ENCODE results near the gene TROAP. TPM values are rescaled to one million over a fixed set of nuclear protein-coding genes. Genes with fewer than 3 reads are reported as not detected.
"Not testable (repeated sequence)": the region's sequence is repeated elsewhere in the genome, so short reads cannot be mapped to it uniquely, and the experiment has no call there.

TROAP gene
- total RNA-seq, 4 donors from 2014 or later = 4.0 to 14.6 (median 5.9) TPM

GRCh38 chr12:49375406-49375805 lies 52.4 kb downstream of the TROAP start:
- 95% methylated on average over 1 of the region's 1 CpG for WGBS
- Histone ChIP-seq H3K9me3 (no peaks in the 10 kb centered on the region), H3K4me1 (no peaks in the 10 kb centered on the region), H3K36me3 (no peaks in the 10 kb centered on the region), H3K27me3 (no peaks in the 10 kb centered on the region), H3K27ac (no peak overlapping the region), H3K4me3 (no peak overlapping the region)
- DNase-seq (ENCODE audit: low spot score in 2 of 2) = no peak
- TF ChIP-seq POLR2A (IDR thresholded peaks at IDR 0.05) = no peak
- TF ChIP-seq POLR2AphosphoS5 (IDR thresholded peaks at IDR 0.05) = no peak
- no peak for TF ChIP-seq CTCF (IDR thresholded peaks at IDR 0.05)
- no peak for TF ChIP-seq EP300 (IDR thresholded peaks at IDR 0.05)

- DNase-seq (ENCODE audit: low spot score in 2 of 2) = no peak
- 77% methylated on average over 2 of the region's 2 CpGs for WGBS
- TF ChIP-seq EP300 (IDR thresholded peaks at IDR 0.05) (no peak), POLR2AphosphoS5 (IDR thresholded peaks at IDR 0.05) (no peak), CTCF (IDR thresholded peaks at IDR 0.05) (no peak), POLR2A (IDR thresholded peaks at IDR 0.05) (no peak)
Observed at GRCh38 chr12:49377386-49377785, 54.3 kb downstream of the TROAP start.

GRCh38 chr12:49380184-49380583 lies 57.1 kb downstream of the TROAP start:
- WGBS = 91% methylated on average over 9 of the region's 9 CpGs
- DNase-seq (ENCODE audit: low spot score in 2 of 2); H3K36me3 ChIP-seq; H3K27me3 ChIP-seq; H3K9me3 ChIP-seq; H3K4me1 ChIP-seq; H3K27ac ChIP-seq; H3K4me3 ChIP-seq: not testable (repeated sequence)

More at GRCh38 chr12:49377386-49377785, 54.3 kb downstream of the TROAP start:
- no peak overlapping the region for H3K4me3 ChIP-seq
- H3K36me3 ChIP-seq = no peaks in the 10 kb centered on the region
- H3K9me3 ChIP-seq = no peaks in the 10 kb centered on the region
- no peak overlapping the region for H3K27ac ChIP-seq
- H3K27me3 ChIP-seq = no peaks in the 10 kb centered on the region
- no peaks in the 10 kb centered on the region for H3K4me1 ChIP-seq

Other genes with a start within 250 kb of the TROAP start
- gene DHH, start 228.5 kb upstream of the TROAP start, total RNA-seq = under 1 TPM; 0.15 to 0.47 (median 0.42) TPM
- gene LMBR1L, start 212.4 kb upstream of the TROAP start, total RNA-seq = 100 to 1,000 TPM in 1 of 4 donors, 10 to 100 TPM in 3; 25.3 to 152 (median 62.3) TPM
- gene TUBA1B, start 191.9 kb upstream of the TROAP start, total RNA-seq = 100 to 1,000 TPM; 240 to 523 (median 441) TPM
- 100 to 1,000 TPM in 3 of 4 donors, 10 to 100 TPM in 1; 70.0 to 251 (median 181) TPM for gene TUBA1A, start 134.2 kb upstream of the TROAP start, total RNA-seq
- 100 to 1,000 TPM; 115 to 747 (median 609) TPM for gene TUBA1C, start 58.2 kb upstream of the TROAP start, total RNA-seq
- 1 to 10 TPM in 2 of 4 donors, not detected in 2; 1.1 to 1.5 TPM for gene PRPH, start 28.1 kb upstream of the TROAP start, total RNA-seq
- 1 to 10 TPM in 2 of 4 donors, under 1 TPM in 1, not detected in 1; 0.73 to 1.2 (median 1.1) TPM for gene C1QL4, start 13.9 kb downstream of the TROAP start, total RNA-seq
- gene DNAJC22, start 23.6 kb downstream of the TROAP start, total RNA-seq = 1 to 10 TPM in 2 of 4 donors, under 1 TPM in 2; 0.62 to 2.2 (median 1.1) TPM
- gene SPATS2, start 44.2 kb downstream of the TROAP start, total RNA-seq = 10 to 100 TPM; 22.7 to 42.6 (median 27.2) TPM
- 1 to 10 TPM in 1 of 4 donors, under 1 TPM in 3; 0.15 to 1.0 (median 0.43) TPM for gene KCNH3, start 215.8 kb downstream of the TROAP start, total RNA-seq
- gene MCRS1, start 244.9 kb downstream of the TROAP start, total RNA-seq = 10 to 100 TPM; 42.4 to 73.6 (median 61.1) TPM

Data from suprapubic skin (tissue), 4 donors.